RWPE1 (cell line): ENCODE data around the gene HOXA10.

Source experiments
- CTCF ChIA-PET: fragments of 350-600 bp; sonication (Branson Sonifier 250); formaldehyde crosslinking; extraction: SDS; loops from one replicate; lab custom pipeline; 2021; lab: Yijun Ruan, JAX
- POLR2A ChIA-PET: fragments of 400-600 bp; formaldehyde crosslinking; extraction: SDS; loops from one replicate; lab custom pipeline; 2020; ENCODE audit warnings: antibody characterized with exemption; ENCODE audit not compliant: low non-redundant PET; lab: Yijun Ruan, JAX
- DNase-seq: peaks from one replicate; pipeline ENCODE4 v3.0.0; 2012; ENCODE audit warnings: low spot score
- H3K27ac ChIP-seq: fragments of 450-650 bp; 2 replicates; pipeline ENCODE4 v1.5.1; 2017
- TF ChIP-seq, protein P1 (sequence below): fragments of 450-650 bp; conservative IDR thresholded peaks from 2 replicates; pipeline ENCODE4 v1.5.1; 2017; ENCODE audit warnings: low read depth, mild to moderate bottlenecking

The HOXA10 gene

DNA sequence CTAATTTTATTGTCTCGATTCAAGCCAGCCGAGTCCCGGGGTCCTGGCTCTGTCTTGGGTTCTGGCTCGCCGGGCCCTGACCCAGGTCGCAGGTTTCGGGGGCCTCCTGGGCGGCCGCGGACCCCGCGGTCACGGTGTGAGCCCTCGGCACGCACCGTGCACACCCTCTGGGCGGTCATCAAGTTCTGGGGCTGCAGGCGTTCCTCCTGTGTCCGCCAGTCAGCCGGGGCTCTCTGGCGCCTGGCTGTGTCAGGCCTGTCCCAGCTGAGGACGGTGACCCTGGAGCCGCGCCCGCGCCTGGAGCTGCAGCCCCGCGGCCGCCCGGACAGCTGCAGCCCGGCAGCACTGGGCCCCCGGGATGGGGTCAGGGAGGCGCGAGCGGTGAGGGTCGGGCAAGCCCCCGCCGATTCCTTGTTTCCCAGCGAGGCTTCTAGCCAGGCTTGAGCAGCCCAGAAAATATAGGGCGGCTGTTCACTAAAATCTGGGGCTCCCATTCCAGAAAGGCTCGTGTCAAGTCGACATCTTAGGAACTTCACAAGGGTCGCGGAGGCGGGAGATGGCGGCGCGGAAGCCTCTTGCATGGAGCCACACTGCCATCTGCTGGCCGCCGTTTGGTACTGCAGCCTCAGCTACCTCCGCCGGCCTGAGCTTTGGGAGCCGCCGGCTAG, 13.4 kb downstream of the HOXA10 start:
- no peak for DNase-seq
- POLR2A ChIA-PET: interaction anchor here (0.6 to 0.7 kb wide), 3 partner anchors 27 to 46 kb away, joined by 3 read pairs; no protein-coding TSS in a partner anchor
- TF ChIP-seq, protein P1, sequence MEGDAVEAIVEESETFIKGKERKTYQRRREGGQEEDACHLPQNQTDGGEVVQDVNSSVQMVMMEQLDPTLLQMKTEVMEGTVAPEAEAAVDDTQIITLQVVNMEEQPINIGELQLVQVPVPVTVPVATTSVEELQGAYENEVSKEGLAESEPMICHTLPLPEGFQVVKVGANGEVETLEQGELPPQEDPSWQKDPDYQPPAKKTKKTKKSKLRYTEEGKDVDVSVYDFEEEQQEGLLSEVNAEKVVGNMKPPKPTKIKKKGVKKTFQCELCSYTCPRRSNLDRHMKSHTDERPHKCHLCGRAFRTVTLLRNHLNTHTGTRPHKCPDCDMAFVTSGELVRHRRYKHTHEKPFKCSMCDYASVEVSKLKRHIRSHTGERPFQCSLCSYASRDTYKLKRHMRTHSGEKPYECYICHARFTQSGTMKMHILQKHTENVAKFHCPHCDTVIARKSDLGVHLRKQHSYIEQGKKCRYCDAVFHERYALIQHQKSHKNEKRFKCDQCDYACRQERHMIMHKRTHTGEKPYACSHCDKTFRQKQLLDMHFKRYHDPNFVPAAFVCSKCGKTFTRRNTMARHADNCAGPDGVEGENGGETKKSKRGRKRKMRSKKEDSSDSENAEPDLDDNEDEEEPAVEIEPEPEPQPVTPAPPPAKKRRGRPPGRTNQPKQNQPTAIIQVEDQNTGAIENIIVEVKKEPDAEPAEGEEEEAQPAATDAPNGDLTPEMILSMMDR: peak; percentile 99
- peak overlapping the region; percentile 94 for H3K27ac ChIP-seq
- CTCF ChIA-PET: interaction anchor here (0.6 to 2.5 kb wide), 19 partner anchors 10 to 962 kb away, joined by 3 to 45 read pairs (median 5); partner anchors contain the start of genes HOXA10, HOXA11, HOXA3 and HOXA5

DNA sequence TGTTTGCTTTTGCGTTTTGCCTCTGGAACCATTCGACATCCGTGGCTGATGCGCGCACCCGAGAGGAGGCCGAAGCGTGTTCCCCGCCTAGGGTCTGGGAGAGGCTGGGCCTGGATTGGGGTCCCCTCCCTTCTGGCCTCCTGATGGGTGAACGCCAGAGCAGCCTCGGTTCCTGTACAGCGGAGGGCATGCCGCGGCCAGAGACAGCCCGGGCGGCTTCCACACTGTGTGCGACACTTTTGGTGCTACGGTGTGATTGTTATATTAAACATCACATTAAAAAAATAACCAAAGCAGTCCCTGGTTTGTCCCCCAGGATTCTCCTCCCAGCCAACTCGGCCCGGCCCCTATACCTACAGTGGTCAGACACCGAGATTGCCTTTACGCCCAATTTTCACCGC, 14.0 kb downstream of the HOXA10 start:
- CTCF ChIA-PET: interaction anchor here (0.6 to 2.5 kb wide), 15 partner anchors 9 to 962 kb away, joined by 3 to 45 read pairs (median 5); partner anchors contain the start of genes HOXA10, HOXA3 and HOXA5
- H3K27ac ChIP-seq: peak overlapping the region; percentile 94
- DNase-seq: no peak
- POLR2A ChIA-PET: no interaction called here
- TF ChIP-seq, protein P1: no peak

DNA sequence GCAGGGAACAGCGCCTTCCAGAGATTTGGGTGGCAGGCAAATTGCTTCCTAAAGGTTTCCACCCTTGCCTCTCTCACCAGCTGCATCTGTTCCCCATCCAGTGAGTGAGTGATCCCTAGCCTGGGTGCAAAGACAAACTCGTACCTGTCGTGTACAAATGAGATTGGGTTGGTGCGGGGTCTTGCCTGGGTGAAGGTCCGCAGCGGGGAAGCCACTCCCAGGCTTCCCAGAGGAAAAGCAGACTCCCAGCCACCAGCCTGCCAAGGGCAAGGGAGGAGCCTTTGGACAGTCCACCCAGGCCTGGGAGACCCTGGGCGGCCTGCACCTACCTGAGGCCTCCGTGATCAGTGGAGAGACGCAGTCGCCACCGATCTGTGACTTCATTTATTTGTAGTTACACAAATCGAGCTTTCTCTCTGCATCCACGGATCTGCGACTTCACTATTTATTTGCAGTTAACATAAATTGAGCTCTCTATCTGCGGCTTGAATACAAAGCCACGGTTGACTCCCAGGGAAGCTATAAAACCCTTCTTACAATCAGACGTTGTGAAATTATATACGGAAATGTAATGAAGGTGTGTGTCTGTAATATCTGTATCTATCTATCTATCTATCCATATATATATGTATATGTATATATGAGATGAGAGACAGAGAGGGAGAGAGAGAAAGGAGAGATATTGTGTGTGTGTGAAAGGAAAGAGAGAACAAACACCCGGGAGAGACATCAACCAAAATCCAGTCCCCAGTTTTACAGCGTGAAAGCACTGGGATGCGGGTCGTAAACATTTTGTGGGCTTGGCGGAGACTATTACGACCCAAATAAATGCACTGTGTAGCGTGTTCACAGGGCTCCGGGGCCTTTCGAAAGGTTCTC, 14.6 kb downstream of the HOXA10 start:
- no peak for DNase-seq
- POLR2A ChIA-PET: no interaction called here
- TF ChIP-seq, protein P1: no peak
- peak overlapping the region; percentile 94 for H3K27ac ChIP-seq
- CTCF ChIA-PET: interaction anchor here (0.7 to 1.3 kb wide), 4 partner anchors 9 to 352 kb away, joined by 3 to 4 read pairs (median 3); no protein-coding TSS in a partner anchor

- H3K27ac ChIP-seq: peak overlapping the region; percentile 19; the same call in 1 of the 2 replicates
- no peak for DNase-seq
- ChIA-PET CTCF (interaction anchor here (0.7 to 1.3 kb wide), 4 partner anchors 8 to 75 kb away, joined by 3 to 4 read pairs (median 3); no protein-coding TSS in a partner anchor), POLR2A (no interaction called here)
- TF ChIP-seq, protein P1: no peak
Observed at GRCh38 chr7:27158436-27159265, 15.5 kb downstream of the HOXA10 start.

DNA sequence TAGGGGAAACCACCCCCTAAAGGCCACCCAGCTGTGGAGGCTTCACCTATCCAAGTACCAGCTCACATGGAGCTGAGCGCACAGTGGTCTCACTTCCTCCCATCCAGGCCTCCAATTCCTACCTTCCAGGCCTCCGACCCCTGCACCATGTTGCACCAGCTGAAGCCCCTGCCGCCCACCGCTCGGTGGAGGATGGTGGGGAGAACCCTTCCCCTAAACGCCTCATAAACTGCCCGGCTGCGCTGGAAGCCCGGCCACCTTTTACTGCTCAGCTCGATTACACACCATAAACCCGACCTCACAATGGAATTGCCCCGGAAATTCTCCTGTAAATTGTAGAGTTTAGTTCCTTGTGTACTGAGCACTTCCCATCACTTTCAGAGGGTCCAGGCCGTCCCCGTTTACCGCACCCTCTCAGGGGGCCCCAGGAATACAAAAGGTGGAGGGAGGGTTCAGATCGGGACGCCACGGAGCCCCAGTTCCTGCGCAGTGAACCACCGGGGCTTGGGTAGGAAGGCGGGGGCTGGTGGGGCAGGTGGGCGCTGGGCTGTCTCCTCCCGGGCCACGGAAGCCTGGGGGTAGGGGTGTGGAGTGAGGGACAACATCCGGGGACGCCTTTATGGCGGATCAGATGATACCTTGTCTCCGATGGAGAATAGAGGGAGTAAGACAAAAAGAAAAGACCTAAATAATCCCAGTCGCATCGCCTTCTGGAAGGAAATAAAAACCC, 16.3 kb downstream of the HOXA10 start:
- POLR2A ChIA-PET: no interaction called here
- TF ChIP-seq, protein P1: no peak
- DNase-seq: no peak
- peak overlapping the region; percentile 90 for H3K27ac ChIP-seq
- CTCF ChIA-PET: interaction anchor here (0.7 kb wide), 1 partner anchor 14 kb away, joined by 3 read pairs; no protein-coding TSS in a partner anchor
